PC-9 (cell line): ENCODE data around the gene FSIP1. TPM values are rescaled to one million over a fixed set of nuclear protein-coding genes. Genes with fewer than 3 reads are reported as not detected.

Experiments
- BruUV-seq: library from RNA; stranded (reverse); fragments of 400-500 nt; replicated peaks from 2 replicates; lab custom pipeline; 2021; lab: Mats Ljungman, UMichigan
- CTCF ChIA-PET: fragments of 300-600 bp; sonication (Branson Sonifier 250); formaldehyde crosslinking; loops from one replicate; lab custom pipeline; 2022; ENCODE audit warnings: antibody characterized with exemption; lab: Charles Lee
- POLR2A ChIA-PET: fragments of 300-600 bp; sonication (Branson Sonifier 250); formaldehyde crosslinking; loops from one replicate; lab custom pipeline; 2022; ENCODE audit warnings: antibody characterized with exemption; ENCODE audit not compliant: unreplicated experiment; lab: Charles Lee
- DNase-seq, 2 experiments: peaks; one replicate each; pipeline versions ENCODE4 v3.0.0 to v3.0.0-alpha.2; 2015 to 2022; ENCODE audit warnings: mixed read lengths in 1 of 2
- H2AFZ ChIP-seq: fragments of 200-600 bp; sonication (generic); 2 replicates; pipeline ENCODE4 v1.8.1; 2017; ENCODE audit warnings: antibody characterized with exemption
- H3F3A ChIP-seq: fragments of 200-600 bp; sonication (generic); 2 replicates; pipeline ENCODE4 v1.8.1; 2017; ENCODE audit warnings: antibody characterized with exemption, mild to moderate bottlenecking, low read depth; ENCODE audit not compliant: insufficient read depth
- H3K27ac ChIP-seq: fragments of 200-600 bp; sonication (generic); 2 replicates; pipeline ENCODE4 v1.6.1; 2016; ENCODE audit warnings: mixed run types
- H3K27me3 ChIP-seq: fragments of 200-600 bp; sonication (generic); 2 replicates; pipeline ENCODE4 v1.6.1; 2016; ENCODE audit warnings: low read depth, mixed run types; ENCODE audit not compliant: insufficient read depth
- H3K36me3 ChIP-seq: fragments of 200-600 bp; sonication (generic); 2 replicates; pipeline ENCODE4 v1.6.1; 2016; ENCODE audit warnings: low read depth, mixed run types
- H3K4me1 ChIP-seq: fragments of 200-600 bp; sonication (generic); replicated peaks from 2 replicates; pipeline ENCODE4 v1.6.1; 2016; ENCODE audit warnings: mixed run types; ENCODE audit not compliant: insufficient read depth
- H3K4me2 ChIP-seq: fragments of 200-600 bp; sonication (generic); 2 replicates; pipeline ENCODE4 v1.6.1; 2017; ENCODE audit warnings: mixed run types
- H3K4me3 ChIP-seq: fragments of 200-600 bp; sonication (generic); 2 replicates; pipeline ENCODE4 v1.6.1; 2016; ENCODE audit warnings: mixed run types
- H3K79me2 ChIP-seq: fragments of 200-600 bp; sonication (generic); 2 replicates; pipeline ENCODE4 v1.6.1; 2017; ENCODE audit warnings: low read depth, mixed run types
- H3K9me2 ChIP-seq: fragments of 200-600 bp; sonication (generic); 2 replicates; pipeline ENCODE4 v1.8.1; 2017; ENCODE audit warnings: mild to moderate bottlenecking; ENCODE audit not compliant: insufficient read depth
- H3K9me3 ChIP-seq: fragments of 200-600 bp; sonication (generic); 2 replicates; pipeline ENCODE4 v1.8.1; 2016; ENCODE audit warnings: low read depth; ENCODE audit not compliant: insufficient read depth
- H4K20me1 ChIP-seq: fragments of 200-600 bp; sonication (generic); 2 replicates; pipeline ENCODE4 v1.8.1; 2017; ENCODE audit not compliant: insufficient read depth
- CTCF ChIP-seq: fragments of 200-600 bp; sonication (generic); conservative IDR thresholded peaks from 2 replicates; pipeline ENCODE4 v1.6.1; 2017; ENCODE audit warnings: mixed run types, antibody characterized with exemption, mild to moderate bottlenecking, moderate library complexity
- EZH2 ChIP-seq: fragments of 200-600 bp; sonication (generic); IDR thresholded peaks from 2 replicates; pipeline ENCODE4 v1.8.0; 2017; ENCODE audit warnings: antibody characterized with exemption, low read depth
- intact Hi-C: fragments of 100-400 bp; cut with micrococcal nuclease; formaldehyde crosslinking; loops from one replicate; pipeline ENCODE4 v1.10.0; 2022; ENCODE audit not compliant: unreplicated experiment
- total RNA-seq: library from RNA; stranded (reverse); gene quantifications from 2 replicates; pipeline ENCODE4 v1.2.3, GENCODE V29; 2021

FSIP1 gene
- total RNA-seq, 1 experiment from 2014 or later: 1.2 TPM

GRCh38 chr15:39574427-39574826 lies 208.2 kb downstream of the FSIP1 start:
- no peaks in the 10 kb centered on the region for H3F3A ChIP-seq
- H3K27me3 ChIP-seq: no peaks in the 10 kb centered on the region
- no peak overlapping the region for H2AFZ ChIP-seq
- TF ChIP-seq EZH2: no peak
- no peak for TF ChIP-seq CTCF
- no peaks in the 10 kb centered on the region for H4K20me1 ChIP-seq
- no peak overlapping the region for H3K27ac ChIP-seq
- H3K4me2 ChIP-seq: no peak overlapping the region
- no peaks in the 10 kb centered on the region for H3K9me2 ChIP-seq
- intact Hi-C loops: loop anchor here (10.0 kb wide), 1 partner anchor 140 kb away; no protein-coding TSS in a partner anchor
- CTCF ChIA-PET: no interaction called here
- POLR2A ChIA-PET: no interaction called here
- no TSS peak for BruUV-seq
- H3K36me3 ChIP-seq: no peaks in the 10 kb centered on the region
- H3K4me3 ChIP-seq: no peak overlapping the region
- no peak for DNase-seq
- 0 out of 2 replicates have a peak, but pooled peaks cover 10% of the 10 kb centered on the region for H3K4me1 ChIP-seq
- no peaks in the 10 kb centered on the region for H3K79me2 ChIP-seq
- H3K9me3 ChIP-seq: no peaks in the 10 kb centered on the region

- CTCF ChIA-PET: no interaction called here
Measured at GRCh38 chr15:39573844-39574243, 208.8 kb downstream of the FSIP1 start.

GRCh38 chr15:39573287-39573686 lies 209.4 kb downstream of the FSIP1 start:
- no peaks in the 10 kb centered on the region for H3K4me1 ChIP-seq
- no peak overlapping the region for H2AFZ ChIP-seq
- H3K9me2 ChIP-seq: no peaks in the 10 kb centered on the region
- H3K36me3 ChIP-seq: no peaks in the 10 kb centered on the region
- no TSS peak for BruUV-seq
- ChIA-PET POLR2A (no interaction called here), CTCF (interaction anchor here (0.6 kb wide), 1 partner anchor 514 kb away, joined by 3 read pairs; no protein-coding TSS in a partner anchor)
- H3F3A ChIP-seq: no peaks in the 10 kb centered on the region
- H3K9me3 ChIP-seq: no peaks in the 10 kb centered on the region
- H3K4me2 ChIP-seq: no peak overlapping the region
- intact Hi-C loops: loop anchor here (10.0 kb wide), 1 partner anchor 138 kb away; no protein-coding TSS in a partner anchor
- no peak overlapping the region for H3K27ac ChIP-seq
- no peaks in the 10 kb centered on the region for H3K27me3 ChIP-seq
- no peak overlapping the region for H3K4me3 ChIP-seq
- H3K79me2 ChIP-seq: no peaks in the 10 kb centered on the region
- TF ChIP-seq CTCF (no peak), EZH2 (no peak)
- DNase-seq: no peak
- H4K20me1 ChIP-seq: no peaks in the 10 kb centered on the region

More at GRCh38 chr15:39573844-39574243, 208.8 kb downstream of the FSIP1 start:
- no peaks in the 10 kb centered on the region for H3K9me2 ChIP-seq
- H3K4me1 ChIP-seq: 0 out of 2 replicates have a peak, but pooled peaks cover 4% of the 10 kb centered on the region
- intact Hi-C loops: loop anchor here (10.0 kb wide), 1 partner anchor 139 kb away; no protein-coding TSS in a partner anchor
- no peaks in the 10 kb centered on the region for H3K36me3 ChIP-seq
- H3K27ac ChIP-seq: no peak overlapping the region
- H2AFZ ChIP-seq: no peak overlapping the region
- H3K4me2 ChIP-seq: no peak overlapping the region
- H4K20me1 ChIP-seq: no peaks in the 10 kb centered on the region
- no peaks in the 10 kb centered on the region for H3K27me3 ChIP-seq
- no TSS peak for BruUV-seq
- TF ChIP-seq EZH2 (no peak), CTCF (no peak)
- POLR2A ChIA-PET: no interaction called here
- DNase-seq: no peak
- no peak overlapping the region for H3K4me3 ChIP-seq
- H3K79me2 ChIP-seq: no peaks in the 10 kb centered on the region
- no peaks in the 10 kb centered on the region for H3F3A ChIP-seq
- no peaks in the 10 kb centered on the region for H3K9me3 ChIP-seq
